HG03066 (cell line): ENCODE results near the gene EEF1AKMT4.

Source experiments
- ATAC-seq: cut with Tn5 transposase; IDR thresholded peaks from one replicate; pipeline ENCODE4 v1.9.1; 2021; ENCODE audit warnings: low read depth; ENCODE audit not compliant: unreplicated experiment

Gene EEF1AKMT4

DNA sequence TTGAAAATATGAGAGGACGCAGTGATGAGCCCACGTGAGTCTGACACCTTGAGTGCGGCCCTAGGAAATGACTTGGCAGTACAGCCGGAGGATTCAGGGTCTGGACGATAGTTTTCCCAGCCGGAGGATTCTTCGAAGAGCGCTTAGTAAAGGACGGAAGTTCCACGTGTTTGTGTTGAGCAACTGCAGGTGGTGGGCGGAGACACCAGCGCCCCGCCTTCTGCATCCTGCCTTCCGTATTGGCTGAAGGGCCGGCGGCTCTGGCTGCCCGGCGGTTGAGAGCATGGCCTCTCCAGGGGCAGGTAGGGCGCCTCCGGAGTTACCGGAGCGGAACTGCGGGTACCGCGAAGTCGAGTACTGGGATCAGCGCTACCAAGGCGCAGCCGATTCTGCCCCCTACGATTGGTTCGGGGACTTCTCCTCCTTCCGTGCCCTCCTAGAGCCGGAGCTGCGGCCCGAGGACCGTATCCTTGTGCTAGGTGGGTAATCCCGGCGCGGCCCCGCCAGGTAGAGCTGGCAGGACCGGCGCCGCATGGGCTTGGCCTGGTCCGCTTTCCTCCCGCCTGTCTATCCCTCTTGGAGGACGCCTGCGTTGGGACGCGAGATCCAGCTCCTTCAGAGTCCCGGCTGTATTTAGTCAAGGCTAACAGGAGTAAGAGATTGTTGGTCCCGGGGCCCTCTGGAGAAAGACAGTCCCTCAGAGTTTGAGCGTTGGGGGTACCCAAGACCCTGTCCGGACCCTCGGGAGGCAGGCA, at the start of gene EEF1AKMT4:
Gene EEF1AKMT4 (plus strand): TSS at position 261 of the 755 bp plus-strand sequence. CDS start 23 bp downstream, at position 284.
- peak; percentile 89 for ATAC-seq

DNA sequence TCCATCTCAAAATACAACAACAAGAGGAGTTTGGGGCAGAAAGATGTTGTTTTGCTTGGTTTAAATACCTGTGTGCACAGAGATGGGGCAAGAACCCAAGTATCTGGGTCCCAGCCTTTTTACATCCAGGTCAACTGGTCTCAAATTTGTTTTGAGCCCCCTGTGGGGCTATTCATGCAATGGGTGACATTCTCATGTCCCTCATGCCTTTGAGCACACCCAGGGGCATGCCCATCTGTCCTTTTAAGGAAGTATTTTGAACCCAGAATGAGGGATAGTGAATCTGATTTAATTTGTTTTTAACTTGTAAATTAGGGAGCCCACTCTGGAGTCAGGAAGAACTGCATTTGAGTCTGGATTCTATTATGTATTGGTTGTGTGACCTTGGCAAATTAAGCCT, 48.6 kb upstream of the EEF1AKMT4 start:
- no peak for ATAC-seq

DNA sequence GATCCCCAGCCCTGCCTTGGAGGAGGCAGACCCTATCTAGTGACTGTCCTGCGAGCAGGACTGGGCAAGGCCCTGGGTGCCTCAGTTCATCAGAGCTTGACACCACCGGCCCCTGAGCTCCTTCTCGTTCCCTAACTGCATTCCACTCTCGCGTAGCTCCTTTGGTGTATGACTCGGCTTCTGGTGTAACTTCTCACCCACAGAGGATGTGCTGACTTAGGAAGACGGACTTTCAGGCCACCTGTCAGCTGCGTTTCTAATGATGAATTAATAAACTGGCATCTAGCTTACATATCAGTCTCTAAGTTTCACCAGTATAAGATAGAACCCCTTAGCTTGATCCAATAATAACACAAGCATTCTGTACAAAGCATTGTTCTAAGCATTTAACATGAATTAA, 45.9 kb upstream of the EEF1AKMT4 start:
- ATAC-seq = no peak

DNA sequence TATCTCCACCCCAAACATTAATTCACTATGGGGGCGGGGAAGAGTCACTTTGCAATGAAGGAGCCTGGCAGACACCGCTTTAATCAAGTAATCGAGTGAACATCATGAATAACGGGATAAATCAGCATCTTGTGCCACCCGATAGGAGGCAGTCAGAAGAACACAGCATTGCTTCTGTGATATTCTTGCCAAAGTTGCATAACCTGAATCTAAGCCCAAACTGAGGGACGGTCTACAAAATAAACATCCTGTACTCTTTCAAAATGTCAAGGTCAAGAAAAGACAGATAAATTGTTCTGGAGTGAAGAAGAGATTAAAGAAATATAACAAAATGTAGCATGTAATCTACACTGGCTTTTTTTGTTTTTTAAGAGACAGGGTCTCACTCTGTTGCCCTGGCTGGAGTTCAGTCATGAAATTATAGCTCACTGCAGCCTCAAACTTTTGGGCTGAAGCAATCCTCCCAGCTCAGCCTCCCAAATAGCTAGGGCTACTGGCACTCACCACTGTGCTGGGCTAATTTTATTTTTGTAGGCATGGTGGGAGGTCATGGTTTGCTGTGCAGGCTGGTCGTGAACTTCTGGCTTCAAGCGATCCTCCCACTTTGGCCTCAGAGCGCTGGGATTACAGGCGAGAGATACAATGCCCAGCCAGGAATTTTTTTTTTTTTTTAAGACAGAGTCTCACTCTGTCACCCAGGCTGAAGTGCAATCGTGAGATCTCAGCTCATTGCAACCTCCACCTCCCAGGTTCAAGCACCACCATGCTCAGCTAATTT, 40.1 kb upstream of the EEF1AKMT4 start:
- no peak for ATAC-seq

DNA sequence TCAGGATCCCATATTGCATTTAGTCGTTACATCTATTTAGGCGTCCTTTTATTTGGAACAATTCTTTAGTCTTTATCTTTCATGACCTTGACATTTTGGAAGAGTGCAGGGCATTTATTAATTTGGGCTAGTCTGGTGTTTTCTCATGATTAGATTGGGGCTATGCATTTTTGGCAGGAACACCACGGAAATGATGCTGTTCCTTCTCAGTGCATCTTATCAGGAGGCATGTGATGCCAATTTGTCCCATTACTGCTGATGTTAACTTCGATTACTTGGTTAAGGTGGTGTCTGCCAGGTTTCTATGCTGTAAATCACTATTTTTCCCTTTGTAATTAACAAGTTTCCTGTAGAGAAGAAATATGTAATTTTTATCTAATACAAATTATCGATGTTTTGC, 38.2 kb upstream of the EEF1AKMT4 start:
- no peak for ATAC-seq

DNA sequence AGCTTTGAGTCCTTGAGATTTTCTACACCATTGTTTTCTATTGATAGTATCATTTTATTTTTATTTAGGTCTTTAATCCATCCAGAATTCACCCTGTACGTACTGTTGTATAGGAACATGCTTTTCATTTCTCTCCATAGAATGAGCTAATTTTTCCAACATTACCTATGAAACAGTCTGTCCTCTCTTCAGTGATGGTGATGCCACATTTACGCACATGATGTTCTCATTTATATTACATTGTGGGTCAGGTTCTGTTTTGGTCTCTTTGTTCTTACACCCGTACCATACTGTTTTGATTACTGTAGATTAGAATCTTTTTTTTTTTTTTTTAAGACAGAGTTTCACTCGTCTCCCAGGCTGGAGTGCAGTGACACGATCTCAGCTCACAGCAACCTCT, 37.8 kb upstream of the EEF1AKMT4 start:
- ATAC-seq = no peak

DNA sequence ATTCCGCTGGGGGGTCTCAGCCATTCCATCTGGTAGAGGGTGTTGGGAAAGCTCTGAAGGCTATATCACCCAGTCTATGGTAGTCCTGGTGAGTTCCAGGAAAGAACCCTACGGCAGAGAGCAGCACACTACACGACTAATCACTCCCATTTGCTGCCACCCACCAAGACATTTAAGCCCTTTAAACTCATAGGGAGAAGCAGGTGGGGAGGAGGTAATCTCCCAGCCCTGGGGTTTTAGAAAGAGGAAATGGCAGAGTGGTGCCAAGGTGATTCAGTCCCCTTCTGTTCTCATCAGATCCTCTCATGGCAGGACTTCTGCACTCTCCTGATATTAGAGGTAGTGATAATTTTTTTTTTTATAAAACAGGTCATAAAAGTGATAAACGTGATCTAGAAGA, 30.7 kb upstream of the EEF1AKMT4 start:
- no peak for ATAC-seq

DNA sequence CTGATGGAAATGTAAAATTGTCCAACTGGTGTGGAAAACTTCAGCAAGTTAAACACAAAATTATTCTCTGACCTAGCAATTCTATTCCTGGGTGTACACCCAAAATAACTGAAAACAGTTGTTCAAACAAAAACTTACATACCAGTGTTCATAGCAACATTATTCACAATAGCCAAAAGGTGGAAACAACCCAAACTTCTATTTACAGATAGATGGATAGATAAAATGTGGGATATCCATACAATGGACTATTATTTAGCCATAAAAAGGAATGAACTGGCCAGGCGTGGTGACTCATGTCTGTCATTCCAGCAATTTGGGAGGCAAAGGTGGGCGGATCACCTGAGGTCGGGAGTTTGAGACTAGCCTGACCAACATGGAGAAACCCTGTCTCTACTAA, 27.0 kb upstream of the EEF1AKMT4 start:
- no peak for ATAC-seq

DNA sequence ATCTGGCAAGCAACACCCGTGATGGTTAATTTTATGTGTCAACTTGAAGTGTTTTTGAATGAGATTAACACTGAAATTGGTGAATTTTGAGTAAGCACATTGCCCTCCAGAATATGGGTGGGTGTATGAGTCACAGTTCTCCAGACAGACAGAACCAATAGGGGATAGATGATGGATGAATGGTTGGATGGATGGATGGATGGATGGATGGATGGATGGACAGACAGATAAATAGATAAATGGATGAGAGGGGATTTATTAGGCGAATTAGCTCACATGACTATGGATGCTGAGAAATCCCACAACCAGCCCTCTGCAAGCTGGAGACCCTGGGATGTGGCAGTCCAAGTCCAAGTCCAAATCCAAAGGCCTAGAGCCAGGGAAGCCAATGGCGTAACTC, 25.5 kb upstream of the EEF1AKMT4 start:
- no peak for ATAC-seq

DNA sequence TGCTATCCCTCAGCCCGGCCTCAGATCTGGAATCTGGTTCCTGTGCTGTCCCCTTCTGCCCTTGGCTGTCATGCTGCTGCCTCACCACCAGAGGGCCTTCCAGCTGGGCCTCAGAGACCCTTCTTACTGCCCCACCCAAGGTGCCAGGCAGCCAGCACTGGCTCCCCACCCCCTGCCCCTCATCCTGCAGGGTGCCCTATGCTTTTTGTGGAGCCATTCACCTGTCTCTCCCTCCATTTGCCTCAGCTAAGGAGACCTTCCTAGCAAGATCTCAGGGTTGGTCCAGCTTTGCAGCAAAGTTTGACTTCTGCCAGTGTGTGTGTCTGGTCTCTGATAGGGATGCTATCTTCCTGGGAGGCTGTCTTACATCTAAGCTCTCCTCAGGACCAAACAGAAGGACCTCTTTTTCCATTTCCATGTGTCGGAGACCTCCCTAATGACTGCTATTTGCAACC, 22.0 kb upstream of the EEF1AKMT4 start:
- ATAC-seq = no peak

DNA sequence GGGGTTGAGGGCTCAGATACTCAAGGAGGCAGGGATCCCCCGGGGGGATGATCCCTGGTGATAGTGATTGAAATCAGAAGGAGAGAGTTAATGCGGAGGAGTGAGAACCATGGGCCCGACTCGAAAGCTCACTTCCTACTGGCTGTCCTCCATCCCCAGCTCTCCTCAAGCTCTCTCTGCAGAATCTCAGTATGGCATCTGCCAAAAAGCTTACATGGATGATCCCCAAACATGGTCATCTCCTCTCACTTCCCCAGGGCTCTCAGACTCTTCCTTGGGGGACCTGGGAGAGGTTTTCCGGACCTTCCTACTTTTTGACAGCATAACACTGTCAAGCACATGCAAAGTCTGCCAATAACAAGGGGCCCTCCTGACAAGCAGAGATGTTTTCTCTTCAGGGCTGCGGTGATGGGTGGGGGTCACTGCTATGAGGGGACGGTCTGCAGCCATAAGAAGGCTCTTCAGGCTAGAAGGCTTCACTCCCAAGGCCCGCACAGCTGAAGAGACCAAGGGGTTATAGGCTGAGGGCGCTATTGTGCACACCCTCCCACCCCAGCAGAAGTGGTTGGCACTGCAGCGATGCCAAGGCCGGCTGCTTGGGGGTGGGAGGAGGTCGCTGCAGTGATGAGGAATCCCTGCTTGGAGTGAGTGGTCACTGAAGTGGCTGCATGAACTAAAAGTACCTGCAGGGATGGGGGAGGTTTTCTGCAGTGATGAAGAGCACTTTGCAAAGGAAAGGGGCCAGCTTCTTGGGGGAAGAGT, 20.9 kb upstream of the EEF1AKMT4 start:
- ATAC-seq = no peak

DNA sequence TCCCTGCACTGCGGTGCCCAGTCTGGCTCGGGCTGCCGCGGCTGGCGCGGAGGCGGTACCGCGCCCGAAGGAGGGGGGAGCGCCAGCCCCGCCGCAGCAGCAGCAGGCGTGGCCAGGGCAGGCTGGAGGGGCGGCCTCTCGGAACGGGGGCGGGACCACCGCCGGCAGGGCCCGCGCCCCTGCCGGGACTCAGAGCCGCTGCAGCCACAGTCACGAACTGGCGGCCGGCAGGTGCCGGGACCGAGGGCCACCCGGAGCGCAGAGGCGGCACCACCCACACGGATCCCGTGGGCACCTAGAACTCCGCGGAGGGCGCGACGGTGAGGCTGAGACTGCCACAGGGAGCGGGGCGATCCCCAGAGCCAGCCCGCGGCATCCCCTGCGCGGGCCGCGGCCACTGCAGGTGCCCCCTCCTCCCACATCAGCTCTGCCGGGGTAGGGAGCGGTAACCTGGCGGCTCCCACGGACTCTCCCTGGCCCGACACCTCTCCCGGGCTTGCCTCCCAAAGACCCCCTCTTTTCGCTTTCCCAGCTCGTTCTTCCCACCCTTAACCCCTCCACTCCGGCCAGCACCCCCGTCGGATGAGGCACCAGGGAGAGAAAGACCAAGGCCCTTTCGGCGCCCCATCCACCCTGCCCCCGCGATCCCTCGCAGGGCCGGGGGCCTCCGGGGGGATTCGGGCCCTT, 19.9 kb upstream of the EEF1AKMT4 start, which contains the start of gene VWA5B2:
Gene VWA5B2 (plus strand): TSS at position 192 of the 687 bp plus-strand sequence. CDS start 944 bp downstream, outside the sequence.
- peak; percentile 67 for ATAC-seq

DNA sequence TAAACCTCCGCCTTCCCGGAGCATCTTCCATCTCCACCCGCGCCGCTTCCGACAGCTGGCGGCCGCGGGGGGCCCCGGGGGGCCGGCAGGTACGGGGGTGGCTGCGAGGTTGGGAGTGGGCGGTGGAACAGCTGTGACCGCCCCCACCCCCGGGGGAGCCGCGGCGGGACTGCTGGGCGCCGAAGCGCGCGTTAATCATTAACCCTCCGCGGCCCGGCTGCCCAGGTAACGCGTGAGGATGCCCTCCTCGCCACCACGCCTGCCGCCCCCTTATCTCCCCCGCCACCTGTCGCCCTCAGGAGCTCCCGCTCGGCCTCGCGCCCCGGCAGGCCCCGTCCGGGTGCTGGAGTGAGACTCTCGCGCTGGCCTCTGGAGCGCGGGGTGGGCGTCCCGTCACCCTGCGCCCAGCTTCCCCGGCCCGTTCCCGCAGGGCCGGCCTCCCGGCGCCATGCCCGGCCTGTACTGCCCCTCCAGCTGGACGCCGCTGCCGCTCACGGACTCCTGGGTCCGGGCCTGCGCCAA, 19.3 kb upstream of the EEF1AKMT4 start:
- no peak for ATAC-seq

DNA sequence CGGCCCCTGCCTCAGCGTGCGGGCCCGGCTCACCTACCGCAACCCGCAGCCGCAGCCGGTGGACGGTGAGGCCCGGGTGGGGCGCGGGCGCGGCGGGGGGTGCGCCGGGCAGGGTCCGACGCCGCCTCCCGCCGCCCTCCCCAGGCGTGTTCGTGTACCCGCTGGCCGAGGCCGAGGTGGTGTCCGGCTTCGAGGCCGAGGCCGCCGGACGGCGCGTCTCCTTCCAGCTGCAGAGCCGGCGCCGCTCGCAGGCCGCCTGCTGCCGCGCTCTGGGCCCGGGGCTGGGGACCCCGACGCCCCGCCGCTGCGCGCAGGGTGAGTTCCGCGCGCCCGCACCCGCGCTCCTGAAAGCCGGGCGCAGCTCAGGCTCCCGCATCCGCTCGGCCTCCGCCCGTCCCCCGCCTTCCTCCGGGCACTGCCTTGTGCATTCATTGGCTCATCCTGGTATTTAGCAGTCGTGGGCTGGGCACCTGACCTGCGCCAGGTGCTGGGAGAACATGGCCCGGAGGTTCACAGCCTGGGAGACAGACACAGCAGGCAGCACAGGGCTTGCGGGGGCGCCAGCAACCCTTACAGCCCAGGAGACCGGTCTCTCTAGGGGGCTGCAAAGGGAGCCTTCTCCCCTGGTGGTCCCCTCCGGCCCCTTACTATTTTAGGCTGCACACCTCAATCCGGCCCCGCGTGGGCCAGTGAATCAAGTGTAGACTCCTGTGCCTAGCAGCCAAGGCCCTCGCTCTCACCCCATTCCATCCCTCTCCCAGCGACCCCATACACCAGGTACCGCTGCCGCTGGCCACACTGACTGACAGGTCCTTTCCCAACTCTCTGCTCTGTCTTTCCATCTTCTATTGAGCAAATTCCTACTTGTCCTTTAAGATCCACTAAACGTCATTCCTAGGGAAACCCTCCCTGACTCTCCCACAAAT, 18.6 kb upstream of the EEF1AKMT4 start:
- no peak for ATAC-seq

DNA sequence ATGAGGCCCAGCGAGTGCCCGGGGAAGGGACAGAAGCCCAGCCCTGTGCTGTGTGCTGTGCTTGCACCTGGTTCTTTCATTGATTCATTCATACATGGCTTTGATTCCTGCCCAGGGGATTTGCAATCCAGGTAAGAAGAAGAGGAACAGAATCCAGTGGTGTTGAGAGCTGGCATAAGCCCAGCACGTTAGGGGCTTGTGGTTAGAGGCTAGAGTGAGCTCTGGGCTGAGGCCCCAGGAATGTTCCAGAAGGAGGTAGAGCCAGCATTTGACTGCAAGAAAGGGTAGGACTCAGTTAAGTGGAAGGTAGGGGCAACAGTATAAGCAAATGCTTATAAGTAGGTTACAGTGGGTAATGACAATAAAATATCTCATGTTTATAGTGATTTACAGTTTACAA, 17.8 kb upstream of the EEF1AKMT4 start:
- ATAC-seq = no peak

DNA sequence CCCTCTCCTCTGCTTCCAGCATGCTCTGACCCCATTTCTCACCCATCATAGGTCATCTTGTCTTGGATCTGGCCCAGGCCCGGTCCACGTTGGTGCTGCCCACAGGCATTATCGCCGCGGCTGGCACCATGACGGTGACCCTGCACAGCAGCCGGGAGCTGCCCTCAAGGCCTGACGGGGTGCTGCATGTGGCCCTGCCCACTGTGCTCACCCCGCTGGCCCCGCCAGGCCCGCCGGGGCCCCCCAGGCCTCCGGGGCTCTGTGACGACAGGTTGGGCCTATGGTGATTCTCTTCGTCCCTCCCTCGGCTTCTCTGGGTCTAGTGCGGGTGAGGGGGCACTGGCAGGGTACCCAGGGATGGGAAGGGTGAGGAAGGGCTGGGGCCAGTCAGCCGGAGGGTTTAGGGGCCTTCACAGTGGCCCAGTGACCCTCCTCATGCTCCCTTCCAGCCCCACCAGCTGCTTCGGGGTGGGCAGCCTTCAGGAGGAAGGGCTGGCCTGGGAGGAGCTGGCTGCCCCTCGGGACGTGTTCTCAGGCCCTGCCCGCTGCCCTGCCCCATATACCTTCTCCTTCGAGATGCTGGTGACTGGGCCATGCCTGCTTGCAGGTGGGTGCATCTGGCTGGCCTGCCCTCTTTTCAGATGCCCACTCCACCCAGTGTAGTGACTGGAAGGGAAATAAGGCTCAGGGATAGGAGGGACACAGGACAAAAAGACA, 16.2 kb upstream of the EEF1AKMT4 start:
- ATAC-seq = no peak

DNA sequence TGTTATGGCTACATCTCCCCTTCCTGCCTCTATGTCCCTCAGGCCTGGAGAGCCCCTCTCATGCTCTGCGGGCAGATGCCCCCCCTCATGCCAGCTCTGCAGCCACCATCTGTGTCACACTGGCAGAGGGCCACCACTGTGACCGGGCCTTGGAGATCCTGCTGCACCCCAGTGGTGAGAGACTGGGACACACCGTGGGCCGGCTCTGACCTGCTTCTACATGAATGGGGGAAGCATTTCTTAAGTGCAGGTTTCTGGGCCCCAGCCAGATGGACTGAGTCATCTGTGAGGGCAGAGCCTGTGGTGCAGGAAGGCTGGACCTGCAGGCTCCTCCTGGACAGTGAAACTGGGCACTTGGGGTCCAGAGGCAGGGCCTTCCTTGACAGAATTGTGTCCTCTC, 15.2 kb upstream of the EEF1AKMT4 start:
- no peak for ATAC-seq

DNA sequence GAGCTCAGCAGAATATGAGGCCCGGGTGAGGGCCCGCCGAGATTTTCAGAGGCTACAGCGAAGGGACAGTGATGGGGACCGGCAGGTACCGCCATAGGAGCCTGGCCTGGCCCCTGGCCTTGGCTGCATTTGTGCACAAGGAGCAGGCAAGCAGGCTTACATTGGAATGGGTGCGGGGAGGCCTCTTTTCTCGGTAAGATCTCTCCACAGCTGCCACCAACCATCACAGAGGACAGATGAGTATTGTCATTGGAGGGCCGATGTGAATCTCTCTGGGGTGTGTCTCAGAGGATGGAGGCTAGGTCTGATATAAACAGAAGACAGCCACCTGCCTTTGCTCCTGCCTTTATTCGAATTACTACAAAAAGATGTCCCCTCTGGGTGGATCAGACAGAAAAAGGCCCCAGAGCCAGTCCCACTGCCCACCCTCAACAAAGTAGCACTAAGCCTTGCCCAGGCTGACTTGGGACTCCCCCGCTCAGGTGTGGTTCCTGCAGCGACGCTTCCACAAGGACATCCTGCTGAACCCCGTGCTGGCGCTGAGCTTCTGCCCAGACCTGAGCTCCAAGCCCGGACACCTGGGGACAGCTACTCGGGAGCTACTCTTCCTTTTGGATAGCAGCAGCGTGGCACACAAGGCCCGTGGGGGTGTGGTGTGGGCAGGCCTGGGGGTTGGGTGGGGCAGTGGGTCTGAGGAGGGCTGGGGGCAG, 14.6 kb upstream of the EEF1AKMT4 start:
- ATAC-seq = no peak
